ENCODE data around the gene MYNN.
A peak's percentile ranks its signal among the peaks of the same experiment; 100 is the strongest.
"Not testable (repeated sequence)": the region's sequence is repeated elsewhere in the genome, so short reads cannot be mapped to it uniquely, and the experiment has no call there.

The MYNN gene

GRCh38 chr3:169772897-169773816 lies at the start of gene MYNN:
MYNN (plus strand) TSS chr3:169773396; CDS start chr3:169774296, 900 bp downstream.
- DNase-seq (ENCODE audit: extremely low spot score, insufficient read length, low read depth) (no peak), FAIRE-seq (peak; percentile 98)

- not testable (repeated sequence) for FAIRE-seq
Observed at GRCh38 chr3:169731857-169732256, 41.3 kb upstream of the MYNN start.

GRCh38 chr3:169739067-169739466 lies 34.1 kb upstream of the MYNN start:
- no peak for FAIRE-seq
- DNase-seq (ENCODE audit: extremely low spot score, insufficient read length, low read depth) = no peak

More at GRCh38 chr3:169731857-169732256, 41.3 kb upstream of the MYNN start:
- not testable (repeated sequence) for DNase-seq (ENCODE audit: extremely low spot score, insufficient read length, low read depth)

GRCh38 chr3:169744366-169745054 lies 28.7 kb upstream of the MYNN start:
- FAIRE-seq = no peak
- DNase-seq (ENCODE audit: extremely low spot score, insufficient read length, low read depth) = no peak

GRCh38 chr3:169746924-169747323 lies 26.3 kb upstream of the MYNN start:
- DNase-seq (ENCODE audit: extremely low spot score, insufficient read length, low read depth) = no peak

GRCh38 chr3:169748670-169749069 lies 24.5 kb upstream of the MYNN start:
- DNase-seq (ENCODE audit: extremely low spot score, insufficient read length, low read depth) = no peak
- FAIRE-seq = no peak

More at GRCh38 chr3:169746924-169747323, 26.3 kb upstream of the MYNN start:
- no peak for FAIRE-seq

- FAIRE-seq = no peak
- DNase-seq (ENCODE audit: extremely low spot score, insufficient read length, low read depth) = no peak
Observed at GRCh38 chr3:169750665-169751064, 22.5 kb upstream of the MYNN start.

GRCh38 chr3:169751875-169752274 lies 21.3 kb upstream of the MYNN start:
- DNase-seq (ENCODE audit: extremely low spot score, insufficient read length, low read depth) (no peak), FAIRE-seq (no peak)

GRCh38 chr3:169754711-169755110 lies 18.5 kb upstream of the MYNN start:
- no peak for DNase-seq (ENCODE audit: extremely low spot score, insufficient read length, low read depth)
- no peak for FAIRE-seq

- FAIRE-seq (no peak), DNase-seq (ENCODE audit: extremely low spot score, insufficient read length, low read depth) (no peak)
Observed at GRCh38 chr3:169755488-169755887, 17.7 kb upstream of the MYNN start.

GRCh38 chr3:169758359-169758994 lies 14.7 kb upstream of the MYNN start:
- DNase-seq (ENCODE audit: extremely low spot score, insufficient read length, low read depth) = no peak
- FAIRE-seq = no peak

GRCh38 chr3:169759256-169759655 lies 13.9 kb upstream of the MYNN start:
- DNase-seq (ENCODE audit: extremely low spot score, insufficient read length, low read depth) = no peak
- FAIRE-seq = no peak

- FAIRE-seq = no peak
- DNase-seq (ENCODE audit: extremely low spot score, insufficient read length, low read depth) = no peak
Observed at GRCh38 chr3:169760479-169760878, 12.7 kb upstream of the MYNN start.

GRCh38 chr3:169764312-169764881 lies 8.8 kb upstream of the MYNN start:
- no peak for DNase-seq (ENCODE audit: extremely low spot score, insufficient read length, low read depth)
- peak; percentile 85 for FAIRE-seq

GRCh38 chr3:169764882-169765612 lies 8.1 kb upstream of the MYNN start, which contains the start of gene TERC:
TERC (minus strand) TSS chr3:169765060.
- FAIRE-seq (peak; percentile 94), DNase-seq (ENCODE audit: extremely low spot score, insufficient read length, low read depth) (no peak)

- FAIRE-seq = peak; percentile 73
- no peak for DNase-seq (ENCODE audit: extremely low spot score, insufficient read length, low read depth)
Observed at GRCh38 chr3:169769287-169770181, 3.7 kb upstream of the MYNN start, which contains the start of gene ACTRT3. ACTRT3 (minus strand) TSS chr3:169769561; CDS start chr3:169769520, 41 bp downstream.

- DNase-seq (ENCODE audit: extremely low spot score, insufficient read length, low read depth) = no peak
- FAIRE-seq = peak; percentile 80
Observed at GRCh38 chr3:169771497-169772304, 1.5 kb upstream of the MYNN start.

Data from GM18507 (cell line).